OCI-LY1 (cell line): Measurements from ENCODE around the gene HBE1.

Experiments
- H2AFZ ChIP-seq: fragments of 200-600 bp; sonication (generic), shearing (Covaris generic); 2 replicates; pipeline ENCODE4 v1.6.0; 2014; ENCODE audit warnings: antibody characterized with exemption, mild to moderate bottlenecking, low read length
- H3F3A ChIP-seq: fragments of 200-600 bp; sonication (generic), shearing (Covaris generic); 2 replicates; pipeline ENCODE4 v1.6.0; 2014; ENCODE audit warnings: mild to moderate bottlenecking, antibody characterized with exemption, low read length, moderate library complexity; ENCODE audit not compliant: insufficient read depth
- H3K27ac ChIP-seq: fragments of 200-600 bp; sonication (generic); 2 replicates; pipeline ENCODE4 v1.5.1; 2014; ENCODE audit warnings: low read length, mixed run types, mild to moderate bottlenecking, low read depth; ENCODE audit not compliant: poor library complexity, severe bottlenecking
- H3K27me3 ChIP-seq: fragments of 200-600 bp; sonication (generic); 2 replicates; pipeline ENCODE4 v1.6.0; 2014; ENCODE audit warnings: antibody characterized with exemption, mild to moderate bottlenecking, low read length, moderate library complexity; ENCODE audit not compliant: insufficient read depth
- H3K36me3 ChIP-seq: fragments of 200-600 bp; sonication (generic); 2 replicates; pipeline ENCODE4 v1.6.1; 2014; ENCODE audit warnings: mild to moderate bottlenecking, antibody characterized with exemption, low read length, moderate library complexity, mixed read lengths; ENCODE audit not compliant: insufficient read depth
- H3K4me1 ChIP-seq: fragments of 200-600 bp; sonication (generic); 2 replicates; pipeline ENCODE4 v1.5.1; 2014; ENCODE audit warnings: mild to moderate bottlenecking, low read length, moderate library complexity; ENCODE audit not compliant: insufficient read depth, severe bottlenecking
- H3K4me2 ChIP-seq: fragments of 200-600 bp; sonication (generic), shearing (Covaris generic); 2 replicates; pipeline ENCODE4 v1.6.1; 2014; ENCODE audit warnings: low read length
- H3K4me3 ChIP-seq: fragments of 200-600 bp; sonication (generic); 2 replicates; pipeline ENCODE4 v1.5.1; 2014; ENCODE audit warnings: low read length, low read depth, mild to moderate bottlenecking, mixed read lengths; ENCODE audit not compliant: poor library complexity, severe bottlenecking
- H3K79me2 ChIP-seq: fragments of 200-600 bp; shearing (Covaris generic); 2 replicates; pipeline ENCODE4 v1.6.1; 2016; ENCODE audit warnings: mixed run types, low read length, mixed read lengths; ENCODE audit not compliant: insufficient read depth
- H3K9ac ChIP-seq: fragments of 200-600 bp; sonication (generic), shearing (Covaris generic); 2 replicates; pipeline ENCODE4 v1.6.1; 2014; ENCODE audit warnings: mild to moderate bottlenecking, low read length, mixed read lengths
- H3K9me2 ChIP-seq: fragments of 200-600 bp; sonication (generic), shearing (Covaris generic); 2 replicates; pipeline ENCODE4 v1.6.1; 2014; ENCODE audit warnings: low read depth, mild to moderate bottlenecking, low read length, mixed read lengths
- H3K9me3 ChIP-seq: fragments of 200-600 bp; shearing (Covaris generic); 2 replicates; pipeline ENCODE4 v1.6.1; 2014; ENCODE audit warnings: low read length, mixed read lengths
- H4K20me1 ChIP-seq: fragments of 200-600 bp; sonication (generic), shearing (Covaris generic); 2 replicates; pipeline ENCODE4 v1.6.0; 2016; ENCODE audit warnings: mild to moderate bottlenecking, low read length; ENCODE audit not compliant: insufficient read depth
- EZH2 ChIP-seq: fragments of 200-600 bp; sonication (generic), shearing (Covaris generic); IDR thresholded peaks from 2 replicates; pipeline ENCODE4 v1.8.0; 2017; ENCODE audit warnings: borderline replicate concordance, mixed run types, mild to moderate bottlenecking, antibody characterized with exemption, low read length, moderate library complexity, mixed read lengths
- TF ChIP-seq, protein P1 (sequence below): fragments of 200-600 bp; sonication (generic), shearing (Covaris generic); IDR thresholded peaks from 2 replicates; pipeline ENCODE4 v1.5.1; 2017; ENCODE audit warnings: mild to moderate bottlenecking, antibody characterized with exemption, low read length, moderate library complexity, mixed read lengths

Gene HBE1

DNA sequence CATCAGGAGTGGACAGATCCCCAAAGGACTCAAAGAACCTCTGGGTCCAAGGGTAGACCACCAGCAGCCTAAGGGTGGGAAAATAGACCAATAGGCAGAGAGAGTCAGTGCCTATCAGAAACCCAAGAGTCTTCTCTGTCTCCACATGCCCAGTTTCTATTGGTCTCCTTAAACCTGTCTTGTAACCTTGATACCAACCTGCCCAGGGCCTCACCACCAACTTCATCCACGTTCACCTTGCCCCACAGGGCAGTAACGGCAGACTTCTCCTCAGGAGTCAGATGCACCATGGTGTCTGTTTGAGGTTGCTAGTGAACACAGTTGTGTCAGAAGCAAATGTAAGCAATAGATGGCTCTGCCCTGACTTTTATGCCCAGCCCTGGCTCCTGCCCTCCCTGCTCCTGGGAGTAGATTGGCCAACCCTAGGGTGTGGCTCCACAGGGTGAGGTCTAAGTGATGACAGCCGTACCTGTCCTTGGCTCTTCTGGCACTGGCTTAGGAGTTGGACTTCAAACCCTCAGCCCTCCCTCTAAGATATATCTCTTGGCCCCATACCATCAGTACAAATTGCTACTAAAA, 42.9 kb downstream of the HBE1 start, which contains the start of gene HBB:
HBB (minus strand) TSS at position 340 of the 579 bp plus-strand sequence; CDS start at position 290, 50 bp downstream.
- no peaks in the 10 kb centered on the region for H3K27me3 ChIP-seq
- no peak within 1 kb of the TSS for H2AFZ ChIP-seq
- no peak within 1 kb of the TSS for H3K9ac ChIP-seq

DNA sequence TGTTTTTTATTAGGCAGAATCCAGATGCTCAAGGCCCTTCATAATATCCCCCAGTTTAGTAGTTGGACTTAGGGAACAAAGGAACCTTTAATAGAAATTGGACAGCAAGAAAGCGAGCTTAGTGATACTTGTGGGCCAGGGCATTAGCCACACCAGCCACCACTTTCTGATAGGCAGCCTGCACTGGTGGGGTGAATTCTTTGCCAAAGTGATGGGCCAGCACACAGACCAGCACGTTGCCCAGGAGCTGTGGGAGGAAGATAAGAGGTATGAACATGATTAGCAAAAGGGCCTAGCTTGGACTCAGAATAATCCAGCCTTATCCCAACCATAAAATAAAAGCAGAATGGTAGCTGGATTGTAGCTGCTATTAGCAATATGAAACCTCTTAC, 44.3 kb downstream of the HBE1 start:
- no peaks in the 10 kb centered on the region for H4K20me1 ChIP-seq
- no peaks in the 10 kb centered on the region for H3K36me3 ChIP-seq
- H3K79me2 ChIP-seq: no peaks in the 10 kb centered on the region
- no peaks in the 10 kb centered on the region for H3F3A ChIP-seq
- H3K4me3 ChIP-seq: no peak overlapping the region
- no peak overlapping the region for H3K27ac ChIP-seq
- no peaks in the 10 kb centered on the region for H3K27me3 ChIP-seq
- H2AFZ ChIP-seq: no peak overlapping the region
- TF ChIP-seq, protein P1, sequence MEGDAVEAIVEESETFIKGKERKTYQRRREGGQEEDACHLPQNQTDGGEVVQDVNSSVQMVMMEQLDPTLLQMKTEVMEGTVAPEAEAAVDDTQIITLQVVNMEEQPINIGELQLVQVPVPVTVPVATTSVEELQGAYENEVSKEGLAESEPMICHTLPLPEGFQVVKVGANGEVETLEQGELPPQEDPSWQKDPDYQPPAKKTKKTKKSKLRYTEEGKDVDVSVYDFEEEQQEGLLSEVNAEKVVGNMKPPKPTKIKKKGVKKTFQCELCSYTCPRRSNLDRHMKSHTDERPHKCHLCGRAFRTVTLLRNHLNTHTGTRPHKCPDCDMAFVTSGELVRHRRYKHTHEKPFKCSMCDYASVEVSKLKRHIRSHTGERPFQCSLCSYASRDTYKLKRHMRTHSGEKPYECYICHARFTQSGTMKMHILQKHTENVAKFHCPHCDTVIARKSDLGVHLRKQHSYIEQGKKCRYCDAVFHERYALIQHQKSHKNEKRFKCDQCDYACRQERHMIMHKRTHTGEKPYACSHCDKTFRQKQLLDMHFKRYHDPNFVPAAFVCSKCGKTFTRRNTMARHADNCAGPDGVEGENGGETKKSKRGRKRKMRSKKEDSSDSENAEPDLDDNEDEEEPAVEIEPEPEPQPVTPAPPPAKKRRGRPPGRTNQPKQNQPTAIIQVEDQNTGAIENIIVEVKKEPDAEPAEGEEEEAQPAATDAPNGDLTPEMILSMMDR: no peak
- TF ChIP-seq EZH2: no peak
- no peaks in the 10 kb centered on the region for H3K9me3 ChIP-seq
- no peaks in the 10 kb centered on the region for H3K9me2 ChIP-seq
- no peaks in the 10 kb centered on the region for H3K4me1 ChIP-seq
- no peak overlapping the region for H3K4me2 ChIP-seq
- no peak overlapping the region for H3K9ac ChIP-seq

More for the DNA sequence above, 42.9 kb downstream of the HBE1 start, which contains the start of gene HBB:
- no peaks in the 10 kb centered on the region for H3K4me1 ChIP-seq
- H3K36me3 ChIP-seq: no peaks in the 10 kb centered on the region
- H3K27ac ChIP-seq: no peak within 1 kb of the TSS
- H3K9me2 ChIP-seq: no peaks in the 10 kb centered on the region
- no peaks in the 10 kb centered on the region for H3F3A ChIP-seq
- no peaks in the 10 kb centered on the region for H3K9me3 ChIP-seq
- no peak within 1 kb of the TSS for H3K4me2 ChIP-seq
- no peak within 1 kb of the TSS for H3K4me3 ChIP-seq
- H3K79me2 ChIP-seq: no peaks in the 10 kb centered on the region
- TF ChIP-seq EZH2: no peak
- TF ChIP-seq, protein P1: no peak
- H4K20me1 ChIP-seq: no peaks in the 10 kb centered on the region

DNA sequence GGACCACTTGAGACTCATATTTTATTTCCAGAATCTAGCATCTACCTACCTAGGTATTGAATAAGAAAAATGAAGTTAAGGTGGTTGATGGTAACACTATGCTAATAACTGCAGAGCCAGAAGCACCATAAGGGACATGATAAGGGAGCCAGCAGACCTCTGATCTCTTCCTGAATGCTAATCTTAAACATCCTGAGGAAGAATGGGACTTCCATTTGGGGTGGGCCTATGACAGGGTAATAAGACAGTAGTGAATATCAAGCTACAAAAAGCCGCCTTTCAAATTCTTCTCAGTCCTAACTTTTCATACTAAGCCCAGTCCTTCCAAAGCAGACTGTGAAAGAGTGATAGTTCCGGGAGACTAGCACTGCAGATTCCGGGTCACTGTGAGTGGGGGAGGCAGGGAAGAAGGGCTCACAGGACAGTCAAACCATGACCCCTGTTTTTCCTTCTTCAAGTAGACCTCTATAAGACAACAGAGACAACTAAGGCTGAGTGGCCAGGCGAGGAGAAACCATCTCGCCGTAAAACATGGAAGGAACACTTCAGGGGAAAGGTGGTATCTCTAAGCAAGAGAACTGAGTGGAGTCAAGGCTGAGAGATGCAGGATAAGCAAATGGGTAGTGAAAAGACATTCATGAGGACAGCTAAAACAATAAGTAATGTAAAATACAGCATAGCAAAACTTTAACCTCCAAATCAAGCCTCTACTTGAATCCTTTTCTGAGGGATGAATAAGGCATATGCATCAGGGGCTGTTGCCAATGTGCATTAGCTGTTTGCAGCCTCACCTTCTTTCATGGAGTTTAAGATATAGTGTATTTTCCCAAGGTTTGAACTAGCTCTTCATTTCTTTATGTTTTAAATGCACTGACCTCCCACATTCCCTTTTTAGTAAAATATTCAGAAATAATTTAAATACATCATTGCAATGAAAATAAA, 44.9 kb downstream of the HBE1 start:
- H3K36me3 ChIP-seq: no peaks in the 10 kb centered on the region
- no peaks in the 10 kb centered on the region for H3F3A ChIP-seq
- H4K20me1 ChIP-seq: no peaks in the 10 kb centered on the region
- no peak for TF ChIP-seq EZH2
- TF ChIP-seq, protein P1: no peak
- H3K9me2 ChIP-seq: no peaks in the 10 kb centered on the region
- H3K79me2 ChIP-seq: no peaks in the 10 kb centered on the region
- no peaks in the 10 kb centered on the region for H3K4me1 ChIP-seq
- no peak overlapping the region for H3K9ac ChIP-seq
- no peak overlapping the region for H3K4me2 ChIP-seq
- H3K27me3 ChIP-seq: no peaks in the 10 kb centered on the region
- no peak overlapping the region for H3K27ac ChIP-seq
- H2AFZ ChIP-seq: no peak overlapping the region
- no peaks in the 10 kb centered on the region for H3K9me3 ChIP-seq
- no peak overlapping the region for H3K4me3 ChIP-seq
